HG03095 (cell line): Measurements from ENCODE around the gene FAM171A1.
"Not testable (repeated sequence)": the region's sequence is repeated elsewhere in the genome, so short reads cannot be mapped to it uniquely, and the experiment has no call there.

ENCODE experiments used
- ATAC-seq: cut with Tn5 transposase; IDR thresholded peaks from one replicate; pipeline ENCODE4 v1.9.1; 2021; ENCODE audit warnings: moderate library complexity; ENCODE audit not compliant: unreplicated experiment

Gene FAM171A1

GRCh38 chr10:15321431-15322341 lies 49.4 kb downstream of the FAM171A1 start:
- ATAC-seq, result no peak

- ATAC-seq, result no peak
Measured at GRCh38 chr10:15320522-15321203, 50.4 kb downstream of the FAM171A1 start.

DNA sequence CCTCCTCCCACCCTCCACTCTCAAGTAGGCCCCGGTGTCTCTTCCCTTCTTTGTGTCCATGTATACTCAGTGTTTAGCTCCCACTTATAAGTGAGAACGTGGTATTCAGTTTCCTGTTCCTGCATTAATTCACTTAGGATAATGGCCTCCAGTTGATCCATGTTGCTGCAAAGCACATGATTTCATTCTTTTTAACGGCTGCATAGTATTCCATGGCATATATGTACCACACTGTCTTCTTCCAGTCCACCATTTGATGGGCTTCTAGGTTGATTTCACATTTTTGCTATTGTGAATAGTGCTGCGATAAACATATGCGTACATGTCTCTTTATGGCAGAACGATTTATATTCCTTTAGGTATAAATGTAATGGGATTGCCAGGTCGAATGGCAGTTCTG lies 51.0 kb downstream of the FAM171A1 start:
- ATAC-seq, result no peak

- ATAC-seq, result no peak
Measured at GRCh38 chr10:15316871-15317464, 54.1 kb downstream of the FAM171A1 start.

- no peak for ATAC-seq
Measured at GRCh38 chr10:15316145-15316544, 54.9 kb downstream of the FAM171A1 start.

DNA sequence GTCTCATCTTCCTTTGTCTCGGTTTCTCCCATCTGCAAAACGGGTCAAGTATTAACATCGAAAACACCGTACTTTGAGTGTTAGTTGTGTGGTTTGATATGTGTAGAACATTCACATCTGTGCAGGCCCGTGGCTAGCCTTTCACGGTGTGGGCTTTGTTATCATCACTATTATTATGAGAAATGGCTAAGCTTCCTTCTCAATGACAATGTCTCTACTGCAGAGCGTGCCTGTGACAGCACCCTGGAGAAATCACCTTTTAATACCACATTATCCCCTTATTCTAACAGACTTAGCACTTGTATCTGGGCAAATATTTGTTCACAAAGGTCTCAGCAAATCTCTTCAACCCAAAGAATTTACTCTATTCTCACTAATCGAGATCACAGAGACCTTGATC lies 55.8 kb downstream of the FAM171A1 start:
- no peak for ATAC-seq

DNA sequence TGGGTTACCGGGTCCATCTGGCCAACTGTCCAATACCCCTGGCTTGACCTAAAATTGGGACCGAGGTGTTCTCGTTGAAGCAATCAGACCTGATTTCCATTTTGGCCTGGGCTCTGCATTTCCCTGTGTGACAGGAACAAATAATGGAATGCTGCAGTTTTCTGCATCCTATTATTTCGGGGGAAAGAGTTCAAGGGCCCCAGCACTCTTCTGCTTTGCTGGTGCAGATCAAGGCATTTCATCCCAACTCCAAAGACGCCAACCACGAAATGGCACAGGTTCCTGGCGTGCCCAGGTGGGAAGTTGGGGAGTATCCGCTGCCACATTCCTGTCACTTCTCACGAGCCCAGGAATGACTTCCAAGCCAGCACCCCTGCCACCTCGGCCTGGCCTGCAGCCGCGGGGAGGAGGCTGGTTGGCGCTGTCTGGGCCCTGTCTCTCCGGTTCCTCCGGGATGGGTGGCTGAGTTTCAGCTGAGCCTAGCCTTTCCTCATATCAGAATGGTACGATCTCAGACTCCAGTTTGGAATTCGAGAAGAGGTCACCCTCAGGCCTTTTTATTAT lies 56.5 kb downstream of the FAM171A1 start:
- ATAC-seq, result no peak

- ATAC-seq, result no peak
Measured at GRCh38 chr10:15313843-15314242, 57.2 kb downstream of the FAM171A1 start.

- ATAC-seq, result no peak
Measured at GRCh38 chr10:15313047-15313446, 58.0 kb downstream of the FAM171A1 start.

DNA sequence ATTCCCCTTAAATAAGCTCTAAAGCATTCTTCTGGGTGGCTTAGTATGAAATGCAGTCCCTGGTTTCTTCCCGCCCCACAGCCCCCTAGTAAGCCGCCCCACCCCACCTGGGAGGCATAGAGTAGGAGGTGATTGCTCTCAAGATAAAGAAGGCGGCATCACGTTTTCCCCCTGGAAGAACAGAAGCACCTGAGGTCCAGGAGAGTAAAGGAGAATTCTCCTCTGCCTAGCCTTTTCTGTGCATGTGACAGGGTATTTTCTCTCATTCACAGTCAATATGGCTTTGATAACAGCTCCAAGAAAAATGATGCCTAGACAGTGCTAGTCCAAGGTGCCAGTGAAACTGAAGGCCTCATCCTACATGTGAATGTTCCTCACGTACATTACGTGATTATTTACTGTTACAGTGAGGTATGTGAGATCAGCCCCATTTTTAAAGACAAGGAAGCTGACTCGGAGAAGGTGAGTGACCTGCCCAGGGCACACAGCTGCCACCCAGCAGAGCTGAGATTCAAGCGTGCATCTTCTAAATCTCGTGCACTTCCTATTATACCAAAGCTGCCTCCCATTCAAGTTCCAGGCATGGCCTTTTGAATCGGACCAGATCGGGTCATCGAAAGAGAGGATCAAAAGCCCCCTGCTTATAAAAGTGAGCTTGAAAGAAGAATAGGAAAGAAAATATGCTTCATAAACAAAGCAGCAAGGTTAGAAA lies 59.4 kb downstream of the FAM171A1 start:
- no peak for ATAC-seq

DNA sequence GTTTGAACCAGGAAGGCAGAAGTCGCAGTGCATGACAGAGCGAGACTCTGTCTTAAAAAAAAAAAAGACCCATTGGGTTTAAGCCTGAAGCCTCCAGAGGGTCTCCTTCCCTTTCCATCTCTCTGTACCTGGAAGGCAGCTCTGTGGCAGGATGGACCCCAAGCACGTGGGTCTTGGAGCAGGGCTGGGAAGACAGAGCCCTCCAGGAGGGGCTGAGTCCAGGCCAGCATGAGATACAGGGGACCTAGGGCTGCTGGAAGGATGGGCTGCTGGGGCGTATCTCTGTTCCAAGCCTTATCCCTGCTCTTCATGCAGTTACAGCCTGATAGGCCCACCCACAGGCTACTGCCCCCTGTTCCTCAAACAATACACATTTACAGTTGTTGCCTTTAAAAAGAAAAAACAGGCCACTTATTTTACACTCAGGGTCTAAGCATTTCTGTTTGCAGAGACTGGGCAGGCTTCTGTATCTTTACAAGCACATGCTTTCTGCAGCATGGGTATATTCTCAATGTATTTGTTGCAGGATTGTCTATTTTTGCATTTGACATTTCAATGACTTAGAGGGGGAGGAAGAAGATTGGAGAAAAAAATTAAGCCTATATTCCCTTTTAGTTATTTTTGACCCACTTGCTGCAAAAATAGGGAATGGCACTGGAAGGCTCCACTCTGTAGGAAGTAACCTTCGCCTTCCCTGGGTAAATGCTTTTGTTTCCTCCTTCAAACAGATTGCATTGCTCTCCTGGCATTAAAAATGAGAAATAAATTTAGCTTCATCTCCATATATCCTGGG lies 60.1 kb downstream of the FAM171A1 start:
- no peak for ATAC-seq

- ATAC-seq, result no peak
Measured at GRCh38 chr10:15309221-15309620, 61.9 kb downstream of the FAM171A1 start.

DNA sequence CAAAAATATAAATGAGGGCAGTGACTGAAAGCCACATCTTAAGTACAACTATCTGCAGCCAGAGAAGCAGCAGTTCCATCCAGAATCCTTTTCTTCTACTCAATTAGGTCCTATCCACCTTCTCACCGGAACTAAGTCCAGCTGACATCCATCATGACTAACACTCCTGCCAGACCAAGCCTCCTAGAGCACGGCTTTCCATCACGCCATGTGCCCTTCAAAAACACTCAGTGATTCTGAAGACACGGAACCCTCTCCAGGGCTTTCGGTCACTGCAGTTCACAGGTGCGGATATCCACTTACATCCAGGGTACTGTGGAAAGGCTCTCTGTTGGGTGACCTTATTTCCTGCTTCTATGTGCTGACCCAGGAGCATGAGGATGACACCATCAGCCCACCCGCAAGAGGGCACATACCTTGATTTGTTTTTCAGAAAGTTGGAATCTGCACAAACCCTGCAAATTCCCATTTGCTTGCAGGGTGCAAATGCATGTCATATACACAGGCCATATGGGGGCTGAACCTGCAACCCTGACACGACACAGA lies 64.3 kb downstream of the FAM171A1 start:
- no peak for ATAC-seq

DNA sequence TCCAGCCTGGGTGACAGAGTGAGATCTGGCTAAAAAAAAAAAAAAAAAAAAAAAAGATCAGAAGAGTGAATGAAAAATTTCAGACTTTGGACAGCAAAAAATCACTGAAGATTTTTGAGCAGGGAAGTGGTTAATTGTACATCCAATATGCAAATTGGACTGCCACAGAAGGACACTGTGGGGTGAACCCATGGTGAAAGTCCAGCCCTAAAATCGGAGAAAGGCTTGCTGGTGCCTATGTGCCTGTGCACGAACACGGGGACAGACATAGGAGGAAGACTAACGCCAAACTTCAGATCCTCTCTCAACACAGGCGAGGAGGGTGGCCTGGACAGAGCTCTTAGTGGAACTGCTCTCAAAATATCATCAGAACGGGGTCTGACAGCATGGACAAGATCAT lies 65.5 kb downstream of the FAM171A1 start:
- no peak for ATAC-seq

GRCh38 chr10:15305161-15305560 lies 65.9 kb downstream of the FAM171A1 start:
- ATAC-seq, result no peak

- not testable (repeated sequence) for ATAC-seq
Measured at GRCh38 chr10:15302188-15302956, 68.7 kb downstream of the FAM171A1 start.

- ATAC-seq, result no peak
Measured at GRCh38 chr10:15300697-15301096, 70.4 kb downstream of the FAM171A1 start.

DNA sequence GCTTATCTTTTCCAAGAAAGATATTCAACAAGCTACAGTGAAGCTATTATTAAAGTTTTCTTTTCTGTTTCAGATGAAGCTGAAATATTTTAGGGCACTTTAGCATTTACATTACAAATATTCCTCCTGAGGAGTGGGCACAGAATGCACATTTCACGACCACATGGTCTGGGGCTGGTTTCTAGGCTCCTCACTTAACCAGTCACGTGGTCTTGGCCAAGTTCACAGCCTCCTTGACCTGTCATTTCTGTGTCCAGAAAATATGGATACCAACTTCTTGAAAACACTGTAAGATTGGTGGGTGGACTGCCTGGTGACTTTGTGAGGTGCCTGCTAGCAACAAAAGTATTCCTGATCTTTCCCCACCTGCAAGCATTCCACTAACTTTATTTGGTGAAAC lies 70.9 kb downstream of the FAM171A1 start:
- no peak for ATAC-seq

- no peak for ATAC-seq
Measured at GRCh38 chr10:15296701-15297100, 74.4 kb downstream of the FAM171A1 start.
